ENCODE results near the gene NEXN. TPM values are rescaled to one million over a fixed set of nuclear protein-coding genes. Genes with fewer than 3 reads are reported as not detected.

The NEXN gene
- total RNA-seq, 1 experiment from 2014 or later, result 0.15 TPM

- no peak overlapping the region for H3K4me3 ChIP-seq (replicated peaks in 1 of 2; ENCODE audit: low read depth in 1 of 2, low read length in 2 of 2)
- H4K20me1 ChIP-seq (ENCODE audit: insufficient read depth), result peaks cover 40% of the 10 kb centered on the region; the same call in 1 of the 2 replicates
- TF ChIP-seq REST (IDR thresholded peaks at IDR 0.05; ENCODE audit: low read depth), result no peak
- no peak for TF ChIP-seq ELF1 (IDR thresholded peaks at IDR 0.05; ENCODE audit: borderline replicate concordance, low read depth)
- TF ChIP-seq JUND (IDR thresholded peaks at IDR 0.05), result no peak
- no peak for TF ChIP-seq SP1 (IDR thresholded peaks at IDR 0.05; ENCODE audit: low read depth)
- no peak for TF ChIP-seq ZNF274 (IDR thresholded peaks at IDR 0.05; ENCODE audit: low read depth, low read length)
- no peak for TF ChIP-seq ATF3 (IDR thresholded peaks at IDR 0.05)
- TF ChIP-seq SIN3A (IDR thresholded peaks at IDR 0.05; ENCODE audit: low read depth), result no peak
- no peak for TF ChIP-seq CTCF (IDR thresholded peaks at IDR 0.05 in 2 of 3, conservative IDR thresholded peaks at IDR 0.05 in 1 of 3; ENCODE audit: borderline replicate concordance in 1 of 3, insufficient read depth in 1 of 3, low read depth in 2 of 3, low read length in 2 of 3)
- TF ChIP-seq POLR2A (IDR thresholded peaks at IDR 0.05; ENCODE audit: borderline replicate concordance, extremely low read depth, insufficient read depth, insufficient read length), result no peak
- no peak for TF ChIP-seq YY1 (IDR thresholded peaks at IDR 0.05; ENCODE audit: extremely low read depth, insufficient replicate concordance, low read depth, low read length)
- TF ChIP-seq POLR2AphosphoS5 (IDR thresholded peaks at IDR 0.05; ENCODE audit: low read depth, low read length), result no peak
- TF ChIP-seq FOSL1 (IDR thresholded peaks at IDR 0.05; ENCODE audit: low read depth), result no peak
- no peaks in the 10 kb centered on the region for H3K4me1 ChIP-seq (ENCODE audit: control insufficient read depth in 1 of 2, insufficient read depth in 2 of 2, low read length in 2 of 2)
- ATAC-seq, result no peak
- H3K36me3 ChIP-seq (ENCODE audit: control insufficient read depth in 1 of 2, insufficient read depth in 2 of 2, low read length in 2 of 2), result peaks cover 81% of the 10 kb centered on the region in 2 experiments
- DNase-seq (ENCODE audit: low read depth, low spot score), result no peak
- no peak overlapping the region for H2AFZ ChIP-seq (ENCODE audit: low read depth, low read length, poor library complexity, severe bottlenecking)
- ChIA-PET POLR2A (interaction anchor here (1.3 kb wide), 1 partner anchor 13 kb away, joined by 3 read pairs; no protein-coding TSS in a partner anchor), RAD21 (ENCODE audit: low non-redundant PET in 1 of 2, low total read pairs in 2 of 2, uncharacterized antibody in 2 of 2, unreplicated experiment in 2 of 2) (no interaction called here), CTCF (no interaction called here)
- no peaks in the 10 kb centered on the region for H3K27me3 ChIP-seq (ENCODE audit: insufficient read depth, low read length)
- H3K27ac ChIP-seq (ENCODE audit: low read depth, low read length), result no peak overlapping the region
- no peak overlapping the region for H3K9ac ChIP-seq (ENCODE audit: low read length)
- peaks cover 97% of the 10 kb centered on the region for H3K79me2 ChIP-seq (ENCODE audit: insufficient read depth, low read length)
- no peak overlapping the region for H3K4me2 ChIP-seq (ENCODE audit: low read length)
- BruUV-seq (replicated peaks), result no TSS peak
- no peaks in the 10 kb centered on the region for H3K9me2 ChIP-seq (ENCODE audit: insufficient read depth)
- H3K9me3 ChIP-seq (ENCODE audit: control insufficient read depth in 1 of 2, insufficient read depth in 1 of 2, low read depth in 1 of 2, low read length in 2 of 2), result no peaks in the 10 kb centered on the region
- intact Hi-C loops (cut with micrococcal nuclease), result no loop called here
These were observed 68.0 kb downstream of the NEXN start for GRCh38 chr1:77956464-77956863.
